Endothelial cell of umbilical vein (primary cell): ENCODE data around the gene CHST8. TPM values are rescaled to one million over a fixed set of nuclear protein-coding genes. Genes with fewer than 3 reads are reported as not detected.

Experiments used
- BruUV-seq: library from RNA; stranded (reverse); fragments of 400-500 nt; replicated peaks from 2 replicates; lab custom pipeline; 2021; lab: Mats Ljungman, UMichigan
- CTCF ChIA-PET: fragments of 300-600, 350-600 bp; sonication (Branson Sonifier 250); formaldehyde crosslinking; loops from one replicate; lab custom pipeline; 2021; ENCODE audit warnings: antibody characterized with exemption, inconsistent platforms; lab: Charles Lee
- POLR2A ChIA-PET: fragments of 300-600, 350-600 bp; sonication (Branson Sonifier 250); formaldehyde crosslinking; loops from one replicate; lab custom pipeline; 2021; ENCODE audit warnings: antibody characterized with exemption, inconsistent platforms; lab: Charles Lee
- DNase-seq: peaks from one replicate; pipeline ENCODE4 v3.0.0-alpha.2; 2011; ENCODE audit warnings: low read depth, low spot score
- FAIRE-seq: peaks from 2 replicates; lab custom pipeline; 2011; peaks lifted over from hg19 to GRCh38; lab: Jason Lieb, UNC
- H2AFZ ChIP-seq: 2 replicates; pipeline ENCODE4 v1.6.0; 2012; ENCODE audit warnings: low read depth, low read length, control low read depth, inconsistent platforms
- H3K27ac ChIP-seq: 2 replicates; pipeline ENCODE4 v1.5.1; 2011; ENCODE audit warnings: low read depth, mild to moderate bottlenecking, control low read depth, low read length, moderate library complexity; ENCODE audit not compliant: insufficient read depth
- H3K27me3 ChIP-seq, 2 experiments: 2 replicates each; pipeline versions ENCODE4 v1.6.0 to v1.6.1; 2011; ENCODE audit warnings: low read length in 2 of 2, mixed read lengths in 1 of 2; ENCODE audit not compliant: control insufficient read depth in 2 of 2, insufficient read depth in 2 of 2
- H3K36me3 ChIP-seq, 2 experiments: 2 replicates in 1 of 2; 3 replicates in 1 of 2; pipeline ENCODE4 v1.5.1; 2011; ENCODE audit warnings: low read length in 2 of 2, mild to moderate bottlenecking in 1 of 2, moderate library complexity in 1 of 2; ENCODE audit not compliant: control insufficient read depth in 2 of 2, insufficient read depth in 2 of 2; ENCODE audit errors: extremely low read depth in 1 of 2
- H3K4me1 ChIP-seq: 3 replicates; pipeline ENCODE4 v1.5.1; 2011; ENCODE audit warnings: mild to moderate bottlenecking, low read length; ENCODE audit not compliant: control insufficient read depth, insufficient read depth; ENCODE audit errors: extremely low read depth
- H3K4me2 ChIP-seq: 2 replicates; pipeline ENCODE4 v1.6.1; 2011; ENCODE audit warnings: low read length, control low read depth, mixed read lengths; ENCODE audit not compliant: insufficient read depth
- H3K4me3 ChIP-seq, 3 experiments: fragments of 200-600 bp in 1 of 3; sonication (generic), shearing (Covaris generic) in 1 of 3; replicated peaks in 1 of 3; 2 replicates each; pipeline ENCODE4 v1.5.1; 2011 to 2016; ENCODE audit warnings: control low read depth in 3 of 3, low read length in 3 of 3, mild to moderate bottlenecking in 2 of 3, inconsistent platforms in 1 of 3, low read depth in 1 of 3, moderate library complexity in 1 of 3; ENCODE audit not compliant: insufficient read depth in 1 of 3
- H3K79me2 ChIP-seq: 2 replicates; pipeline ENCODE4 v1.6.0; 2012; ENCODE audit warnings: low read length, inconsistent platforms; ENCODE audit not compliant: control insufficient read depth, insufficient read depth
- H3K9ac ChIP-seq: replicated peaks from 2 replicates; pipeline ENCODE3; 2011; ENCODE audit warnings: low read length, control low read depth; ENCODE audit not compliant: insufficient read depth; ENCODE audit errors: extremely low read depth
- H3K9me1 ChIP-seq: replicated peaks from 3 replicates; pipeline ENCODE4 v1.6.0; 2011; ENCODE audit warnings: mild to moderate bottlenecking, low read length; ENCODE audit not compliant: control insufficient read depth, insufficient read depth; ENCODE audit errors: extremely low read depth
- H3K9me3 ChIP-seq: replicated peaks from 2 replicates; pipeline ENCODE4 v1.5.1; 2012; ENCODE audit warnings: low read length, inconsistent platforms; ENCODE audit not compliant: control insufficient read depth, insufficient read depth
- H4K20me1 ChIP-seq: replicated peaks from 2 replicates; pipeline ENCODE3; 2011; ENCODE audit warnings: mild to moderate bottlenecking, low read length; ENCODE audit not compliant: control insufficient read depth, insufficient read depth; ENCODE audit errors: extremely low read depth
- CTCF ChIP-seq, 2 donors: IDR thresholded peaks; 1 replicate in 1 of 2; 2 replicates in 1 of 2; pipeline ENCODE4 v1.5.1; 2011; ENCODE audit warnings: low read length in 2 of 2, mild to moderate bottlenecking in 2 of 2, moderate library complexity in 2 of 2, control low read depth in 1 of 2, inconsistent platforms in 1 of 2, low read depth in 1 of 2; ENCODE audit not compliant: insufficient read depth in 1 of 2; ENCODE audit errors: extremely low read depth in 1 of 2
- EZH2 ChIP-seq: IDR thresholded peaks from 2 replicates; pipeline ENCODE4 v1.6.1; 2012; ENCODE audit warnings: borderline replicate concordance, low read depth, mild to moderate bottlenecking, moderate library complexity, low read length, inconsistent platforms; ENCODE audit not compliant: severe bottlenecking
- FOS ChIP-seq: IDR thresholded peaks from 2 replicates; pipeline ENCODE4 v1.6.1; 2011; ENCODE audit warnings: mild to moderate bottlenecking, low read length, moderate library complexity, borderline replicate concordance; ENCODE audit not compliant: insufficient read depth
- GATA2 ChIP-seq: IDR thresholded peaks from 2 replicates; pipeline ENCODE4 v1.7.0; 2011; ENCODE audit warnings: low read depth, mild to moderate bottlenecking, moderate library complexity, mixed read lengths, low read length; ENCODE audit not compliant: insufficient read length, insufficient read depth
- JUN ChIP-seq: IDR thresholded peaks from 2 replicates; pipeline ENCODE4 v1.6.1; 2011; ENCODE audit warnings: borderline replicate concordance, low read depth; ENCODE audit not compliant: insufficient read length, insufficient read depth
- MAX ChIP-seq: IDR thresholded peaks from 2 replicates; pipeline ENCODE4 v1.6.1; 2011; ENCODE audit not compliant: insufficient read depth, insufficient read length
- MYC ChIP-seq: IDR thresholded peaks from one replicate; pipeline ENCODE4 v1.6.1; 2011; ENCODE audit warnings: mild to moderate bottlenecking, low read depth, low read length
- POLR2A ChIP-seq: IDR thresholded peaks from 2 replicates; pipeline ENCODE4 v1.6.1; 2012; ENCODE audit warnings: low read depth, mild to moderate bottlenecking, control low read depth, low read length
- POLR2AphosphoS5 ChIP-seq: IDR thresholded peaks from 2 replicates; pipeline ENCODE4 v1.6.1; 2012; ENCODE audit warnings: low read depth, mild to moderate bottlenecking, control low read depth, low read length, moderate library complexity; ENCODE audit not compliant: insufficient read depth
- dilution Hi-C: fragments of 300-500 bp; cut with MboI; formaldehyde crosslinking; loops from one replicate; pipeline ENCODE4 v1.15.0; 2019; ENCODE audit warnings: low sequenced_read_pairs; ENCODE audit not compliant: extremely low pct_ligation_motif_present
- intact Hi-C: fragments of 100-400 bp; cut with micrococcal nuclease; formaldehyde crosslinking; loops from one replicate; pipeline ENCODE4 v1.10.0; 2022
- polyA plus RNA-seq, 4 experiments: library from polyadenylated mRNA; depleted of rRNA in 3 of 4; stranded (reverse) in 3 of 4; unstranded in 1 of 4; fragments of >200 nt; gene quantifications; 2 replicates each; pipeline versions ENCODE4 v1.2.1 to v1.2.3, GENCODE V29; 2011 to 2012; ENCODE audit warnings: missing spikeins in 1 of 4
- total RNA-seq: library from RNA; stranded (reverse); gene quantifications from 2 replicates; pipeline ENCODE4 v1.2.3, GENCODE V29; 2021

CHST8 gene
- total and polyA plus RNA-seq, 2 donors (not counting 3 experiments of a cell fraction or from before 2014, with no cell fraction given): not detected

- Histone ChIP-seq H2AFZ (peak overlapping the region; percentile 69), H3K9me3 (no peaks in the 10 kb centered on the region), H3K79me2 (no peaks in the 10 kb centered on the region), H3K27me3 (no peaks in the 10 kb centered on the region), H3K36me3 (no peaks in the 10 kb centered on the region), H3K4me2 (peak overlapping the region; percentile 47), H4K20me1 (no peaks in the 10 kb centered on the region), H3K9ac (peak overlapping the region; percentile 61), H3K4me1 (peaks cover 26% of the 10 kb centered on the region), H3K9me1 (no peaks in the 10 kb centered on the region), H3K4me3 (peak overlapping the region in 1 of 3 experiments; percentile 26), H3K27ac (peak overlapping the region; percentile 69)
- dilution Hi-C loops: no loop called here
- ChIA-PET CTCF (interaction anchor here (0.8 to 4.1 kb wide), 9 partner anchors 9 to 179 kb away, joined by 3 to 18 read pairs (median 5); partner anchors contain the start of gene KCTD15), POLR2A (interaction anchor here (1.1 kb wide), 1 partner anchor 25 kb away, joined by 3 read pairs; no protein-coding TSS in a partner anchor)
- TF ChIP-seq MYC (no peak), MAX (no peak), CTCF (IDR thresholded peaks at IDR 0.05; ENCODE audit: extremely low read depth in 1 of 2, insufficient read depth in 1 of 2, low read depth in 1 of 2, low read length in 2 of 2) (no peak), FOS (no peak), EZH2 (no peak), POLR2AphosphoS5 (no peak), POLR2A (no peak), JUN (no peak), GATA2 (no peak)
- no peak for DNase-seq
- BruUV-seq: no TSS peak
- intact Hi-C loops: no loop called here
- FAIRE-seq: no peak
These were observed 197.7 kb downstream of the CHST8 start for GRCh38 chr19:33819506-33819879.
